ENCODE results near the gene MAP1LC3B.

The MAP1LC3B gene

DNA sequence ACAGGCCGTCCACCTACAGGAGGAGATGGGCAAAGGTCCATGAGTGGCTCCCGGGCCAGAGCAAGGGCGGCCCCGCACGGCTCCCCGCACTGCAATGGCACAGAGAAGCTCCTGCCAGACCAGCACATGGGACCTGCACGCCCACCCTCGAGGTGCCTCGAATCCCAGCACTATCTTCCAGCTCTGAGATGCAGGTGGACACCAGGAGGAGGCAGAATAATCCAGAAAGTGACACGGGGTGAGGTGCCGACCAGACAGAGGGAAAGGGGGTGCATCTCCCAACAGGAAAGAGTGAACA, 48.4 kb upstream of the MAP1LC3B start:
- H3K4me2 ChIP-seq (ENCODE audit: low read depth, low read length, poor library complexity, severe bottlenecking), result no peak overlapping the region
- no peak overlapping the region for H2AFZ ChIP-seq (ENCODE audit: low read length)
- H3K9ac ChIP-seq (ENCODE audit: low read depth, low read length, poor library complexity, severe bottlenecking), result no peak overlapping the region
- H3K79me2 ChIP-seq (ENCODE audit: insufficient read depth, low read length), result no peaks in the 10 kb centered on the region
- H4K20me1 ChIP-seq (ENCODE audit: insufficient read depth, low read length, poor library complexity, severe bottlenecking), result no peaks in the 10 kb centered on the region
- H3K4me1 ChIP-seq (ENCODE audit: insufficient read depth, low read length, poor library complexity, severe bottlenecking), result no peaks in the 10 kb centered on the region
- no peak for TF ChIP-seq EZH2phosphoT487 (IDR thresholded peaks at IDR 0.05; ENCODE audit: borderline replicate concordance)
- TF ChIP-seq, protein P1, sequence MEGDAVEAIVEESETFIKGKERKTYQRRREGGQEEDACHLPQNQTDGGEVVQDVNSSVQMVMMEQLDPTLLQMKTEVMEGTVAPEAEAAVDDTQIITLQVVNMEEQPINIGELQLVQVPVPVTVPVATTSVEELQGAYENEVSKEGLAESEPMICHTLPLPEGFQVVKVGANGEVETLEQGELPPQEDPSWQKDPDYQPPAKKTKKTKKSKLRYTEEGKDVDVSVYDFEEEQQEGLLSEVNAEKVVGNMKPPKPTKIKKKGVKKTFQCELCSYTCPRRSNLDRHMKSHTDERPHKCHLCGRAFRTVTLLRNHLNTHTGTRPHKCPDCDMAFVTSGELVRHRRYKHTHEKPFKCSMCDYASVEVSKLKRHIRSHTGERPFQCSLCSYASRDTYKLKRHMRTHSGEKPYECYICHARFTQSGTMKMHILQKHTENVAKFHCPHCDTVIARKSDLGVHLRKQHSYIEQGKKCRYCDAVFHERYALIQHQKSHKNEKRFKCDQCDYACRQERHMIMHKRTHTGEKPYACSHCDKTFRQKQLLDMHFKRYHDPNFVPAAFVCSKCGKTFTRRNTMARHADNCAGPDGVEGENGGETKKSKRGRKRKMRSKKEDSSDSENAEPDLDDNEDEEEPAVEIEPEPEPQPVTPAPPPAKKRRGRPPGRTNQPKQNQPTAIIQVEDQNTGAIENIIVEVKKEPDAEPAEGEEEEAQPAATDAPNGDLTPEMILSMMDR (conservative IDR thresholded peaks at IDR 0.05; ENCODE audit: low read length), result no peak
- H3K27me3 ChIP-seq (ENCODE audit: insufficient read depth, low read length, poor library complexity, severe bottlenecking), result no peaks in the 10 kb centered on the region
- H3F3A ChIP-seq (ENCODE audit: low read depth), result no peaks in the 10 kb centered on the region
- H3K4me3 ChIP-seq (ENCODE audit: low read length, poor library complexity, severe bottlenecking), result no peak overlapping the region
- H3K36me3 ChIP-seq (ENCODE audit: insufficient read depth, low read length), result peaks cover 42% of the 10 kb centered on the region; the same call in 1 of the 2 replicates
- H3K9me2 ChIP-seq (replicated peaks; ENCODE audit: low read depth, low read length), result no peaks in the 10 kb centered on the region
- H3K9me3 ChIP-seq (ENCODE audit: insufficient read depth, low read depth, low read length), result no peaks in the 10 kb centered on the region

DNA sequence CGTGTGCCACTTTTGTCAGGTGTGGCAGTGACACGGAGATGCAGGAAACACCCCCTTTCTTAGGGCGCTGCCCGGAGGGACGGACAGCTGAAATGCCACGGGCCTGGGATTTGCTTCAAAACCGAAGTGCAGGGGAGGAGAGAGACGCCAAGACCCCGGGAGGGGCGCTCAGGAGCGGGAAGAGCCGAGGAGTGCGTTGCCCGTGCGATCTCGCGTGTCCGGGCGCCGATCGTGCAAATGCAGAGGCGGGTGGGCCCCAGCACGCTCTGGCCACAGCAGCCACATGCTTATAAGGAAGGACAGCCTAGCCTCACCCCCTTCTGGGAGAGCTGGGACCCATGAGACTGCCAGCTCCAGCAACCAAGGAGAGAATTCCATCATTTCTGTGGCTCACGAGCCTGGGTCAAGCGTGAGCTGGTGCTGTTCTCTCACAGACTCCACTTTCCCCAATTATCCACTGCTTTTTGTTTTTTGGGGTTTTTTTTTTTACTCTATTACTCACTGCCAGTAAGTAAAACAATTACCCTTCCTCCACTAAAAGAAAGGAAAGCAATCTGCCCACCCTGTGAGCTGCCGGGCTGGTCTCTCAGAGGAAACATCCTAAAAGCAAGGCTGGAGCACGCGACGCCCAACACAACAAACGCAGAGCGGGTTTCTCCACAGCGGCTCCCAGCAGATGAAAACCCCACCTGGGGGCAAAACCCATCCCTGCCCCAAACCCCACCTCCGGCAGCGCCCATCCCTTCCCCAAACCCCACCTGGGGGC, 47.8 kb upstream of the MAP1LC3B start:
- Histone ChIP-seq H3K4me3 (ENCODE audit: low read length, poor library complexity, severe bottlenecking) (no peak overlapping the region), H3K9me2 (replicated peaks; ENCODE audit: low read depth, low read length) (no peaks in the 10 kb centered on the region), H3F3A (ENCODE audit: low read depth) (no peaks in the 10 kb centered on the region), H3K4me2 (ENCODE audit: low read depth, low read length, poor library complexity, severe bottlenecking) (no peak overlapping the region), H4K20me1 (ENCODE audit: insufficient read depth, low read length, poor library complexity, severe bottlenecking) (no peaks in the 10 kb centered on the region), H2AFZ (ENCODE audit: low read length) (no peak overlapping the region), H3K4me1 (ENCODE audit: insufficient read depth, low read length, poor library complexity, severe bottlenecking) (no peaks in the 10 kb centered on the region), H3K9me3 (ENCODE audit: insufficient read depth, low read depth, low read length) (no peaks in the 10 kb centered on the region), H3K79me2 (ENCODE audit: insufficient read depth, low read length) (no peaks in the 10 kb centered on the region), H3K36me3 (ENCODE audit: insufficient read depth, low read length) (peaks cover 36% of the 10 kb centered on the region; the same call in 1 of the 2 replicates), H3K27me3 (ENCODE audit: insufficient read depth, low read length, poor library complexity, severe bottlenecking) (no peaks in the 10 kb centered on the region), H3K9ac (ENCODE audit: low read depth, low read length, poor library complexity, severe bottlenecking) (no peak overlapping the region)
- TF ChIP-seq EZH2phosphoT487 (IDR thresholded peaks at IDR 0.05; ENCODE audit: borderline replicate concordance), result no peak
- TF ChIP-seq, protein P1 (conservative IDR thresholded peaks at IDR 0.05; ENCODE audit: low read length), result no peak

DNA sequence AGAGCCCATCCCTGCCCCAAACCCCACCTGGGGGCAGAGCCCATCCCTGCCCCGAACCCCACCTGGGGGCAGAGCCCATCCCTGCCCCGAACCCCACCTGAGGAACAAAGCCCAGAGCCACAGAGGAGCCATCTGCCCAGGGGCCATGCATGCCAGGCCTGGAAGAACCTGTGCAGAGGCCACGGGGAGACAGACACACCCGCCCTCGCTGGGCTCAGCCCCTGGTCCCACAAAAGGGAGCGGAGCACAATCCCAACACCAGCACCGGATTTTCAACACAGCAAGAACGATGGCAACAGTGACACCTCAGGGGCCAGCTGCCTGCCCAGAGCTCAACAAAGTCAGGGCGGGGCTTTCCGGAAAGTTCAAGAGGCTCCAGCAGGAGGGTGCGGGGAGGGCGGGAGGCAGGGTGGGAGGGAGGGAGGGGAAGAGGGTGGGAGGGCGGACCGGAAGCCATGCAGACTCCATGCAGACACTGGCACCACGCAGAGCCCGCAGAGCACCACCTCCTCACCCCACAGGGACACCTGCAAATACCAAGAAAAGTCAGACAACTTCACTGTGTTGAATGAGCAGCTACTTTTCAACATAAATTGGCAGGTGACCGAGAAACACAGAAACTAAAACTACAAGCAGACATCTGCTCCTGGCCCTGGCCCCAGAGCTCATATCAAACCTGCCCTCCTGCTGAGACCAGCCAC, 47.1 kb upstream of the MAP1LC3B start:
- Histone ChIP-seq H3K9ac (ENCODE audit: low read depth, low read length, poor library complexity, severe bottlenecking) (no peak overlapping the region), H3K9me2 (replicated peaks; ENCODE audit: low read depth, low read length) (no peaks in the 10 kb centered on the region), H3K4me1 (ENCODE audit: insufficient read depth, low read length, poor library complexity, severe bottlenecking) (no peaks in the 10 kb centered on the region), H3F3A (ENCODE audit: low read depth) (no peaks in the 10 kb centered on the region), H3K9me3 (ENCODE audit: insufficient read depth, low read depth, low read length) (no peaks in the 10 kb centered on the region), H2AFZ (ENCODE audit: low read length) (no peak overlapping the region), H4K20me1 (ENCODE audit: insufficient read depth, low read length, poor library complexity, severe bottlenecking) (no peaks in the 10 kb centered on the region), H3K4me2 (ENCODE audit: low read depth, low read length, poor library complexity, severe bottlenecking) (no peak overlapping the region), H3K4me3 (ENCODE audit: low read length, poor library complexity, severe bottlenecking) (no peak overlapping the region), H3K79me2 (ENCODE audit: insufficient read depth, low read length) (no peaks in the 10 kb centered on the region), H3K27me3 (ENCODE audit: insufficient read depth, low read length, poor library complexity, severe bottlenecking) (no peaks in the 10 kb centered on the region), H3K36me3 (ENCODE audit: insufficient read depth, low read length) (peaks cover 32% of the 10 kb centered on the region; the same call in 1 of the 2 replicates)
- no peak for TF ChIP-seq EZH2phosphoT487 (IDR thresholded peaks at IDR 0.05; ENCODE audit: borderline replicate concordance)
- TF ChIP-seq, protein P1 (conservative IDR thresholded peaks at IDR 0.05; ENCODE audit: low read length), result no peak

Measured in Loucy (cell line).